Large intestine (tissue), 3 donors: Measurements from ENCODE around the gene TEDC1. TPM values are rescaled to one million over a fixed set of nuclear protein-coding genes. Genes with fewer than 3 reads are reported as not detected.

Experiments used
- DNase-seq, 2 donors: peaks; one replicate each; pipeline versions ENCODE4 v3.0.0 to v3.0.0-alpha.2; 2013
- H3K27ac ChIP-seq: one replicate; pipeline ENCODE4 v1.5.1; 2013; ENCODE audit warnings: low read length
- H3K27me3 ChIP-seq: 2 replicates; pipeline ENCODE4 v1.6.1; 2013; ENCODE audit warnings: low read length; ENCODE audit not compliant: control insufficient read depth, insufficient read depth
- H3K36me3 ChIP-seq: 2 replicates; pipeline ENCODE4 v1.6.1; 2013; ENCODE audit warnings: low read length; ENCODE audit not compliant: control insufficient read depth, insufficient read depth
- H3K4me1 ChIP-seq: one replicate; pipeline ENCODE4 v1.6.1; 2013; ENCODE audit warnings: low read length; ENCODE audit not compliant: control insufficient read depth, insufficient read depth
- H3K4me3 ChIP-seq: one replicate; pipeline ENCODE4 v1.5.1; 2013; ENCODE audit warnings: low read length
- H3K9me3 ChIP-seq: one replicate; pipeline ENCODE4 v1.6.1; 2013; ENCODE audit warnings: mild to moderate bottlenecking, low read depth, low read length, moderate library complexity; ENCODE audit not compliant: control insufficient read depth
- WGBS: methylation state at CpG from one replicate; pipeline ENCODE4 v1.1.5; 2013; ENCODE audit warnings: low lambda C conversion rate; ENCODE audit not compliant: insufficient coverage; 5-methylcytosine and 5-hydroxymethylcytosine counted together
- polyA plus RNA-seq: library from polyadenylated mRNA; unstranded; fragments of 120-200 nt; gene quantifications from one replicate; pipeline ENCODE4 v1.2.1, GENCODE V29; 2013

Gene TEDC1
- polyA plus RNA-seq, 1 donor, result 8.7 TPM

DNA sequence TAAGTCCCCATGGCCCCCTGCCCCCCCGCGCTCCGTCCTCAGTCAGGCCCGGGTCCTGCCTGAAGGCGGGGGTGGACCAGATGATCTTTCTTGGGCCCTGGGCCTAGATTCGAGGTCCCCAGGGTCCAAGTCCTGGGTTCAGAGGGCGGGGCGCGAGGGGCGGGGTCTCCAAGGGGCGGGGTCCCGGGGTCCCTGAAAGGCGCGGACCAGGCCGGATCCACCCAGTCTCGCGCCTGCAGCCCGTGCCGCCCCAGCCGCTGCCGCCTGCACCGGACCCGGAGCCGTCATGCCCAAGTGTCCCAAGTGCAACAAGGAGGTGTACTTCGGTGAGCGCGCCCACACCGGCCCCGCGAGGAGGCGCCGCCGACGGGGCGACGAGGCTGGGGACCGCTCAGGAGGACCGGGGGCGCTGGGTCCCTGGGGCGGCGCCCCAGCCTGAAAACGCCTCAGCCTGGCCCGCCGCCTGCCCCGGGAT is 4.0 kb upstream of the TEDC1 start:
- H3K27me3 ChIP-seq, result peaks cover 31% of the 10 kb centered on the region
- H3K36me3 ChIP-seq, result no peaks in the 10 kb centered on the region
- peak overlapping the region; percentile 51 for H3K27ac ChIP-seq
- DNase-seq, result peak in 1 of 2 donors; percentile 78
- WGBS, result no CpG with 5 or more reads among the region's 45 CpGs
- H3K4me3 ChIP-seq, result peak overlapping the region; percentile 55
- peaks cover 6% of the 10 kb centered on the region for H3K9me3 ChIP-seq
- H3K4me1 ChIP-seq, result peaks cover 66% of the 10 kb centered on the region

DNA sequence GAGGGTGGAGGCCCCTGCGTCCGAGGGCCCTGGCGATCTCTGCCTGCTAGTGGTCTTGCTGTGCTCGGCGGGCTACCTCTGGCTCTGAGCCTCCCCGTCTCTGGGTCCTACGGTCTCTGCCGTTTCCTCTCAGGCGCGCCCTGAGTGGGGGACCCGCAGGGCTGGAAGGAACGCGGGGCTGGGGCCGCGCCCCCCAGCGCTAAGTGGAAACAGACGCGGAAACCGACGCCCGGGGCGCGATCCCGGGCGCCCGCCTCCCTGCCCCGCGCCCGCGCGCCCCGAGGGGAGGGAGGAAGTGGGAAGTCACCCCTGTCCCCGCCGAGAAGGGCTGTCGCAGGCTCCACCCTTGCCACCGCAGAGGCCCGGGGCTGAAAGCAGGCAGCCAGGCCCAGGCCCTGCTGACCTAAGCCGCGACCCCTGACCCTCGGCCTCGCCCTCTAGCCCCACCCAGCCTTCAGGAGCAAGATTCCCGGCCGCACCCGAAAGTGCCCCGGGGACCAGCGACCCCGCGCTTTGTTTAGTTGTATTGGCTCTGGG is 3.5 kb upstream of the TEDC1 start:
- Histone ChIP-seq H3K27me3 (peaks cover 31% of the 10 kb centered on the region), H3K9me3 (peaks cover 6% of the 10 kb centered on the region), H3K36me3 (no peaks in the 10 kb centered on the region), H3K27ac (peak overlapping the region; percentile 58), H3K4me3 (peak overlapping the region; percentile 55), H3K4me1 (peaks cover 61% of the 10 kb centered on the region)
- WGBS, result no CpG with 5 or more reads among the region's 48 CpGs
- peak in 1 of 2 donors; percentile 60 for DNase-seq

DNA sequence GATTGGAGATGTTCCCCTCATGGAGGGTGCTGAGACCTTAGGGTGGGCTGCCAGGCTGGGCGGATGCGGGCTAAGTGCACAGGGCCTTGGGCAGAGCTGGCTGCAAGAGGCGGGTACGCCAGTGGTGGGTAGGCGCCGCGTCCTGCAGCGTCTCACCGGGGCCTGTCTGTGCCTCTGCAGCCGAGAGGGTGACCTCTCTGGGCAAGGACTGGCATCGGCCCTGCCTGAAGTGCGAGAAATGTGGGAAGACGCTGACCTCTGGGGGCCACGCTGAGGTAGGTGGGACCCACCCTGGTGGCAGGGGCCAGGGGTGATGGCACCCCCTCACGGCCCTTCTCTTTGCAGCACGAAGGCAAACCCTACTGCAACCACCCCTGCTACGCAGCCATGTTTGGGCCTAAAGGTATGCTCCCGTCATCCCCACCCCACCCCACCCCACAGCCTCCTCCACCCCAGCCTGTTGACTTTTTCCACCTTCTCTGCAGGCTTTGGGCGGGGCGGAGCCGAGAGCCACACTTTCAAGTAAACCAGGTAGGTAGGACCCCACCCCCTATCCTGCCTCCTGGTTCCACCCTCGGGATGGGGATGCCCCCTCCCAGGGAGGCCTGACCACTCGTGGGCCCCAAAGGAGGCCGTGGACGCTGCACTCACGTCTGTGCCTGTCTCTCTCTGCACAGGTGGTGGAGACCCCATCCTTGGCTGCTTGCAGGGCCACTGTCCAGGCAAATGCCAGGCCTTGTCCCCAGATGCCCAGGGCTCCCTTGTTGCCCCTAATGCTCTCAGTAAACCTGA is 2.9 kb upstream of the TEDC1 start:
- H3K36me3 ChIP-seq, result no peaks in the 10 kb centered on the region
- WGBS, result no CpG with 5 or more reads among the region's 26 CpGs
- H3K27ac ChIP-seq, result peak overlapping the region; percentile 58
- H3K27me3 ChIP-seq, result peaks cover 31% of the 10 kb centered on the region
- H3K4me1 ChIP-seq, result peaks cover 54% of the 10 kb centered on the region
- peak overlapping the region; percentile 55 for H3K4me3 ChIP-seq
- peaks cover 6% of the 10 kb centered on the region for H3K9me3 ChIP-seq
- DNase-seq, result no peak

DNA sequence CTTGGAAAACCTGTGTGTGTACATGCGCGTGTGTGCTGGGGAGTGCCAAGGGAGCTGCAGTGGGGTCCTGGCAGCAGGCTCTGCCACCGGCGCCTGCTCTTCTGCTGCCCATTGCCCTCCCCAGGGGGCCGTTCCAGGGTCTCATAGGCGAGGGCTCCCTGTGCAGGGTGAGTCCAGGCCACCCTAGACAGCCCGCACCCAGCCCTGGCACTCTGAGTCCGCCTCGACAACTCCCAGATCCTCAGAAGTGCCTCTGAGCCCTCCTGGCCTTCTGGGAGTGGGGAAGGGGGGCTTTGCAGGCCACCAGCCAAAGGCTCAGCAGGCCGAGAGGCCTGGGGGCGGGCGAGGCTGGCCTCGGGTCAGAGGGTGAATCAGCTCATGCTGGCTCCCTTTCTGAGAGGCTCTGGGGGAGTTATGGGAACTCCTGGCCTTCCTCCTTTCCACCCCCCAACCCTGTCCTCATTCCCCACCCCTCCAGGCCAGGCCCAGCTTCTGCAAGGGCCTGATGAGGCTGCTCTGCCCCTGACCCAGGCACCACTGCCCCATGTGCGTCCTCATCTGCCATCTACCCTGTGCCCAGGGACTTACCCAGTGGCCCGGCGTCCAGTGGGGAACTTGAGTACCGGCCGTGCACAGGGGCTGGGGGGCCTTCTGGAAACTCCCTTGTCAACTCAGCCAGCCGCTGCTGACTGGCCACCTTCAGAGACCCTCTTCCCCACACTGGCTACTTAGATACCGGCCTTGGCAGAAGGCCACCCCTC is 2.1 kb upstream of the TEDC1 start:
- peak overlapping the region; percentile 79 for H3K27ac ChIP-seq
- H3K4me1 ChIP-seq, result peaks cover 46% of the 10 kb centered on the region
- no peak overlapping the region for H3K4me3 ChIP-seq
- no CpG with 5 or more reads among the region's 20 CpGs for WGBS
- no peak for DNase-seq
- H3K27me3 ChIP-seq, result peaks cover 31% of the 10 kb centered on the region
- peaks cover 6% of the 10 kb centered on the region for H3K9me3 ChIP-seq
- no peaks in the 10 kb centered on the region for H3K36me3 ChIP-seq

DNA sequence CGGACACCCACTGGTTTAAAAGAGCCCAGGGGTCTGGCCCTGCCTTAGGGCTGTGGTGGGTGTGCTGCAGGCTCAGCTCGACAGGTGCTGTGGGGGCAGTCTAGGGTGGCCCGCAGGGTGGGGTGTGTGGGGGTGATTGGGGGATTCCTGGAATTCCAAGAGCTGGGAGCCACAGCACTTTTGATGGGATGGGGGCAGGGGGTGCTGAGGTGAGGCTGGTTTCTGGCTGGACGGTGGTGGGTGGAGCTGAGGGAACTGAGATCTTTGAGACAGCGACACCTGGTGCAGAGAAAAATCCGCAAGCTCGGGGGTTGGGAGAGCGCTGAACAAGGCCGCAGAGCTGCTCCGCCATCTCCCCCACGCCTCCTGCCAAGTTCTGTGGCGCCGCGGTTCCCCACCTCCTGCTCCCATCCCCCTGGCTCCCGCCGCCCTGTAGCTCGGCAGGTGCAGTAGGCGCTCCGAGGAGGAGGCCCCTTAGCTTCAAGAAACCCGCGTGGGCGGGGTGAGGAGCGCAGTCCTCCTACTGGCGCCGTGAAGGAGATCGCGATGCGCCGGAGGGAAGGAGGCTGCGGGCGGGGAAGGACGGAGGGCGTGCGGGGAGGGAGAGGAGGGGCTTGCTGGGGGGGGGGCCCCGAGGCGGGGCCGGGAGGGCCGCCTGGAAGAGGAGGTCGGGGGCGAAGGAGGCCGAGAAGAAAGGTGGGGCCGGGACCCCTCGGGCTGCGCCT is 1.3 kb upstream of the TEDC1 start:
- peak; percentile 89 to 93 for DNase-seq
- Histone ChIP-seq H3K9me3 (peaks cover 6% of the 10 kb centered on the region), H3K27me3 (peaks cover 31% of the 10 kb centered on the region), H3K4me1 (peaks cover 39% of the 10 kb centered on the region), H3K27ac (peak overlapping the region; percentile 79), H3K36me3 (no peaks in the 10 kb centered on the region), H3K4me3 (peak overlapping the region; percentile 64)
- no CpG with 5 or more reads among the region's 44 CpGs for WGBS

DNA sequence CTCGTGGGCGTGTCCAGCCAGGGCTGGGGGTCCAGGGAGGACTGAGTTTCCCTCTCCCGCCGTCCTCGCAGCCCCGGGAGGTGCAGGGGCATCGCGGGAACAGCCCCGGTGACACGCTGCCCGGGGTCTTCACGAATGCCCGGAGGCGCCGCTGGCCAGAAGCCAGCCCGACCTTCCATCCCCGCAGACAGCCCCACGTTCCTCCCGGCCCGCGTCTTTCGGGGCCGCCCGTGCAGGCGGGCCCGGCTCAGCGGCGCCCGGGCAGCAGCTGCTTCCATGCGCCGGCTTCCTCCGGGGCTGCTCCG is 827 bp upstream of the TEDC1 start:
- Histone ChIP-seq H3K4me1 (peaks cover 35% of the 10 kb centered on the region), H3K36me3 (no peaks in the 10 kb centered on the region), H3K9me3 (peaks cover 6% of the 10 kb centered on the region), H3K4me3 (peak overlapping the region; percentile 64), H3K27ac (peak overlapping the region; percentile 79), H3K27me3 (peaks cover 27% of the 10 kb centered on the region)
- no peak for DNase-seq
- no CpG with 5 or more reads among the region's 33 CpGs for whole genome bisulfite sequencing

DNA sequence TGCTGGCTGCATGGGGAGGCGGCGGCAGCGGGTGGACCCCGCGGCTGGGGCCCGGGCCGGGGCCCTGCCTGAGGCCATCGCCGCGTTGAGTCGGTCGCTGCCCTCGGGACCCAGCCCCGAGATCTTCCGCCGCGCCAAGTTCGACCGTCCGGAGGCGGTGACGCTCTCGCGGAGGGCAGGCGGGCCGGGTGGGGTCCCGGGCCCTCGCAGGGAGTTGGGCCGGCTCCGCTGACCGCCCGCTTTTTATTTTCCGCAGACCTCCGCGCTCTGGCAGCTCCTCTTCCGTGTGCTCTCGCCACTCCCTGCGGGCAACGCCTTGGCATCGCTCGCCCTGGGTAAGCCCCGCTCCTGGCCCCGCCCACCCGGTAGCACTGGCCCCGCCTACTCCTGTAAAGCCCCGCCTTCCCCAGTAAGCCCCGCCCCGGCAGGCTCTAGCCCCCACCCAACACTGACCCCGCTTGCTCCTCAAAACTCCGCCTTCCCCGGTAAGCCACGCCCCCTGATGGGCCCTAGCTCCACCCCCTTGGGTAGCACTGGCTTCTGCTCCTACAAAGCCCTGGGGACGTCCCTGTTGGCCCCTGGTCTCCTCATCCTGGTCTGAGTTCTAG is 424 bp downstream of the TEDC1 start:
- peak overlapping the region; percentile 51 for H3K27ac ChIP-seq
- WGBS, result no CpG with 5 or more reads among the region's 53 CpGs
- H3K36me3 ChIP-seq, result no peaks in the 10 kb centered on the region
- peaks cover 23% of the 10 kb centered on the region for H3K4me1 ChIP-seq
- H3K9me3 ChIP-seq, result peaks cover 2% of the 10 kb centered on the region
- peak overlapping the region; percentile 40 for H3K4me3 ChIP-seq
- H3K27me3 ChIP-seq, result peaks cover 15% of the 10 kb centered on the region
- no peak for DNase-seq

DNA sequence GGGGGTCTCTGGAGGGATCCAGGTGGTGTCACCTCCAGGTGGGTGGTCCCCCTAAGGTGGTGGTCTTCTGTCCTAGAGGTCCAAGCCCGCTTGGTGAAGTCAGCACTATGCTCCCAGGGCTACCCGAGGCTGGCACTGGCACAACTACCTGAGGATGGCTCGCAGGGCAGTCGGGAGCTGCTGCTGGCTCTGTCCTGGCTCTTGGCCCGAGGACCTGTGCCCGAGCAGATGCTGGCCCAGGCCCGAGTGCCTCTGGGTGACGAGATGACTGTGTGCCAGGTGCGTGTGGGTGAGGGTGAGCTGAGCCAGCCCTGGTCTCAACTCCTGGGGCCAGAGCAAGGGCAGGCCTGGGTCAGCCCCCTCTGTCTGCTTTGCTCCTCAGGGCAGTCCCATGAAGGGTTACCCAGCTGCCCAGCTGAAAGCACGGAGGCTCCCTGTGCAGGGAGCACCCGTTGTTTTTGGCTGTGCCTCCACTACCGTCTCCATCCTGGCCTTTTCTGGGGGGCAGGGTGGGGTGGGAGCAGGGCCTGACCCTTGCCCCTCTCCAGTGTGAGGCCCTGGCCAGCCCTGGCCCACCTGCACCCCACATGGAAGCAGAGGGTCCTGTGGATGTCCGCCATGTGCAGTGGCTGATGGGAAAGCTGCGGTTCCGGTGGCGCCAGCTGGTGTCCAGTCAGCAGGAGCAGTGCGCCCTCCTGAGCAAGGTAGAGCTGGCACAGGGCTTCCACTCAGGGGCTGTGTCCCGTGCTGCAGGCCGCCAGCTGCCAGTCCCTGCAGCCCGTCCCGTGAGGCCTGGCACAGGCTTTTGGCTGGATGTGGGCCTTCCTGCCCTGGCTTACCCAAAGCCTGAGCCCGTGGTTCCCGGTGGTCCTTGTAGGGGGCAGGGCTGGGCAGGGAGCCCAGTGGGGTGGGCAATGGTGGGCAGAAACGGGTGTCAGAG is 1.3 kb downstream of the TEDC1 start:
- Histone ChIP-seq H3K27ac (no peak overlapping the region), H3K4me3 (no peak overlapping the region), H3K27me3 (peaks cover 7% of the 10 kb centered on the region), H3K9me3 (no peaks in the 10 kb centered on the region), H3K4me1 (peaks cover 17% of the 10 kb centered on the region), H3K36me3 (no peaks in the 10 kb centered on the region)
- peak in 1 of 2 donors; percentile 6 for DNase-seq
- WGBS, result no CpG with 5 or more reads among the region's 24 CpGs
